Neutrophil (primary cell): ENCODE measurements around the gene PTPRG.

Experiments used
- H3K27ac ChIP-seq: fragments of 200-600 bp; sonication (generic); 2 replicates; pipeline ENCODE4 v1.5.1; 2016; ENCODE audit warnings: mild to moderate bottlenecking, moderate library complexity
- H3K27me3 ChIP-seq: fragments of 200-600 bp; sonication (generic); 2 replicates; pipeline ENCODE4 v1.6.0; 2016; ENCODE audit warnings: mild to moderate bottlenecking
- H3K36me3 ChIP-seq: fragments of 200-600 bp; sonication (generic); 2 replicates; pipeline ENCODE4 v1.5.1; 2017
- H3K4me1 ChIP-seq, 2 experiments: fragments of 200-600 bp in 1 of 2; sonication (generic) in 1 of 2; 1 replicate in 1 of 2; 2 replicates in 1 of 2; pipeline versions ENCODE4 v1.5.1 to v1.6.1; 2013 to 2016; ENCODE audit warnings: low read depth in 1 of 2, low read length in 1 of 2, mild to moderate bottlenecking in 1 of 2, moderate library complexity in 1 of 2; ENCODE audit not compliant: control insufficient read depth in 1 of 2, insufficient read depth in 1 of 2
- H3K4me3 ChIP-seq, 2 experiments: fragments of 200-600 bp in 1 of 2; sonication (generic) in 1 of 2; 1 replicate in 1 of 2; 2 replicates in 1 of 2; pipeline ENCODE4 v1.5.1; 2013 to 2016; ENCODE audit warnings: low read depth in 1 of 2, low read length in 1 of 2, mild to moderate bottlenecking in 1 of 2, moderate library complexity in 1 of 2
- H3K9me3 ChIP-seq: fragments of 200-600 bp; sonication (generic); 2 replicates; pipeline ENCODE4 v1.5.1; 2016
- CTCF ChIP-seq: fragments of 200-600 bp; sonication (generic); IDR thresholded peaks from 2 replicates; pipeline ENCODE4 v1.5.1; 2016; ENCODE audit warnings: antibody characterized with exemption

The PTPRG gene

GRCh38 chr3:62048577-62048976 lies 487.2 kb downstream of the PTPRG start:
- Histone ChIP-seq H3K27me3 (no peaks in the 10 kb centered on the region), H3K27ac (no peak overlapping the region), H3K4me1 (no peaks in the 10 kb centered on the region), H3K4me3 (no peak overlapping the region), H3K9me3 (no peaks in the 10 kb centered on the region), H3K36me3 (no peaks in the 10 kb centered on the region)
- no peak for TF ChIP-seq CTCF

GRCh38 chr3:62049033-62049432 lies 487.7 kb downstream of the PTPRG start:
- Histone ChIP-seq H3K36me3 (no peaks in the 10 kb centered on the region), H3K27ac (no peak overlapping the region), H3K27me3 (no peaks in the 10 kb centered on the region), H3K9me3 (no peaks in the 10 kb centered on the region), H3K4me3 (no peak overlapping the region), H3K4me1 (no peaks in the 10 kb centered on the region)
- no peak for TF ChIP-seq CTCF

GRCh38 chr3:62051506-62051905 lies 490.1 kb downstream of the PTPRG start:
- no peak for TF ChIP-seq CTCF
- Histone ChIP-seq H3K4me1 (no peaks in the 10 kb centered on the region), H3K27me3 (no peaks in the 10 kb centered on the region), H3K27ac (no peak overlapping the region), H3K4me3 (no peak overlapping the region), H3K36me3 (no peaks in the 10 kb centered on the region), H3K9me3 (no peaks in the 10 kb centered on the region)

- no peak overlapping the region for H3K27ac ChIP-seq
- H3K9me3 ChIP-seq, result no peaks in the 10 kb centered on the region
- TF ChIP-seq CTCF, result no peak
- no peaks in the 10 kb centered on the region for H3K4me1 ChIP-seq
- no peaks in the 10 kb centered on the region for H3K36me3 ChIP-seq
- H3K4me3 ChIP-seq, result no peak overlapping the region
- H3K27me3 ChIP-seq, result no peaks in the 10 kb centered on the region
Measured at GRCh38 chr3:62052331-62052730, 491.0 kb downstream of the PTPRG start.

GRCh38 chr3:62056658-62057057 lies 495.3 kb downstream of the PTPRG start:
- Histone ChIP-seq H3K4me1 (no peaks in the 10 kb centered on the region), H3K36me3 (no peaks in the 10 kb centered on the region), H3K27ac (no peak overlapping the region), H3K27me3 (no peaks in the 10 kb centered on the region), H3K9me3 (no peaks in the 10 kb centered on the region), H3K4me3 (no peak overlapping the region)
- TF ChIP-seq CTCF, result no peak
